NT2/D1 (cell line): ENCODE data around the gene SOX6.

ENCODE experiments used
- SUZ12 ChIP-seq: IDR thresholded peaks from 2 replicates; pipeline ENCODE4 v1.6.1; 2011; ENCODE audit not compliant: insufficient read length, insufficient read depth; ENCODE audit errors: extremely low read depth
- ZNF274 ChIP-seq: IDR thresholded peaks from 2 replicates; pipeline ENCODE4 v1.6.1; 2011; ENCODE audit warnings: mild to moderate bottlenecking, low read depth, low read length

DNA sequence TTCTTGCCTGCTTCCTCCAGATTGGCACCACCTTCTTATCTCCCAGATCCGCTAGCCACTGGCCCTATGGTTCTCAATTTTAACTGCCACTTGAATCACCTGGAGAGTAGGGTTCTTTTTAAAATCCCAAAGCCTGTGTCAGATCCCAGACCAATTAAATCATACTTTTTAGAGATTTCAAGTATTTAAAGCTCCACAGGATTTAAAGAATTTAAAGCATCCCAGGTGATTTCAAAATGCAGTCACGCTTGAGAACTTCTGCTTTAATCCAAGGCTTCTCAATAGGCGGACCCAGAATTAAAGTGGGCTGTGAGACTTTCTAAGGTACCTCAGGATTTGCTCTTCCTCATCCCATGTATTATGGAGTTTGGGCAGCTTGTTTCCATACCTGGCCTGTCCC lies 400.0 kb downstream of the SOX6 start:
- TF ChIP-seq ZNF274 = no peak
- TF ChIP-seq SUZ12 = no peak
